ENCODE data around the gene SLCO4A1. TPM values are rescaled to one million over a fixed set of nuclear protein-coding genes. Genes with fewer than 3 reads are reported as not detected.

Gene SLCO4A1
- total and polyA plus RNA-seq, 11 donors, result 1.00 to 54.0 (median 11.5) TPM

GRCh38 chr20:62712606-62713005, 70.3 kb downstream of the SLCO4A1 start:
- peak overlapping the region in 1 of 12 donors; percentile 73 for H3K27ac ChIP-seq
- ATAC-seq, result no peak
- 80 to 89% (median 86%) methylated on average over 1 to 8 of the region's 8 CpGs for WGBS, 4 donors
- no peaks in the 10 kb centered on the region for H3K9me3 ChIP-seq
- H3K36me3 ChIP-seq, result no peaks in the 10 kb centered on the region
- peak in 1 of 5 donors; percentile 37 for DNase-seq
- intact Hi-C loops (cut with DNase I), result loop anchor here in 1 of 10 donors (5.0 kb wide), 1 partner anchor 60 kb away; no protein-coding TSS in a partner anchor
- no peak overlapping the region for H3K4me3 ChIP-seq
- H3K4me1 ChIP-seq, result peaks cover 0 to 23% (median 0%) of the 10 kb centered on the region in 12 donors
- peaks cover 22 to 51% (median 36%) of the 10 kb centered on the region in 9 donors for H3K27me3 ChIP-seq
- TF ChIP-seq POLR2A (IDR thresholded peaks at IDR 0.05) (no peak), CTCF (IDR thresholded peaks at IDR 0.05) (no peak)

GRCh38 chr20:62714006-62714405, 71.7 kb downstream of the SLCO4A1 start:
- Histone ChIP-seq H3K4me3 (no peak overlapping the region), H3K27me3 (peaks cover 8 to 37% (median 23%) of the 10 kb centered on the region in 9 donors), H3K36me3 (no peaks in the 10 kb centered on the region), H3K4me1 (peaks cover 0 to 16% (median 0%) of the 10 kb centered on the region in 12 donors), H3K9me3 (no peaks in the 10 kb centered on the region), H3K27ac (peak overlapping the region in 1 of 12 donors; percentile 73)
- no peak for ATAC-seq
- DNase-seq, result peak in 1 of 5 donors; percentile 33
- intact Hi-C loops (cut with DNase I), result loop anchor here in 1 of 10 donors (5.0 kb wide), 1 partner anchor 58 kb away; no protein-coding TSS in a partner anchor
- TF ChIP-seq POLR2A (IDR thresholded peaks at IDR 0.05), result no peak
- TF ChIP-seq CTCF (IDR thresholded peaks at IDR 0.05), result no peak
- WGBS, 4 donors, result 89 to 92% (median 91%) methylated on average over 10 of the region's 10 CpGs

GRCh38 chr20:62714799-62715198, 72.5 kb downstream of the SLCO4A1 start:
- Histone ChIP-seq H3K4me3 (no peak overlapping the region), H3K36me3 (no peaks in the 10 kb centered on the region), H3K27me3 (peaks cover under 1 to 29% (median 15%) of the 10 kb centered on the region in 9 donors), H3K27ac (peak overlapping the region in 1 of 12 donors; percentile 73), H3K9me3 (peaks cover 0 to 6% (median under 1%) of the 10 kb centered on the region in 12 donors), H3K4me1 (peaks cover 0 to 12% (median 0%) of the 10 kb centered on the region in 12 donors)
- intact Hi-C loops (cut with DNase I), result loop anchor here in 1 of 10 donors (5.0 kb wide), 1 partner anchor 58 kb away; no protein-coding TSS in a partner anchor
- no peak for ATAC-seq
- 91 to 94% (median 93%) methylated on average over 6 of the region's 6 CpGs for WGBS, 4 donors
- TF ChIP-seq POLR2A (IDR thresholded peaks at IDR 0.05) (no peak), CTCF (IDR thresholded peaks at IDR 0.05) (no peak)
- peak in 1 of 5 donors; percentile 1 for DNase-seq

- Histone ChIP-seq H3K27ac (peak overlapping the region in 1 of 12 donors; percentile 73), H3K4me1 (peaks cover 0 to 12% (median 0%) of the 10 kb centered on the region in 12 donors), H3K27me3 (peaks cover 0 to 25% (median 11%) of the 10 kb centered on the region in 9 donors), H3K36me3 (no peaks in the 10 kb centered on the region), H3K9me3 (peaks cover 0 to 10% (median 2%) of the 10 kb centered on the region in 12 donors), H3K4me3 (no peak overlapping the region)
- TF ChIP-seq CTCF (IDR thresholded peaks at IDR 0.05) (no peak), POLR2A (IDR thresholded peaks at IDR 0.05) (no peak)
- ATAC-seq (no peak), DNase-seq (peak in 1 of 5 donors; percentile 29)
- intact Hi-C loops (cut with DNase I), result no loop called here
- WGBS, 4 donors, result 86 to 90% (median 88%) methylated on average over 10 of the region's 10 CpGs
These were observed 72.9 kb downstream of the SLCO4A1 start for GRCh38 chr20:62715201-62715600.
